GM23338 (cell line): ENCODE results near the gene PTPRE. TPM values are rescaled to one million over a fixed set of nuclear protein-coding genes. Genes with fewer than 3 reads are reported as not detected.

Experiments used
- ATAC-seq: fragments of 200-7000 bp; cut with Tn5 transposase; 3 replicates; pipeline ENCODE4 v1.9.1; 2020
- DNase-seq: peaks from one replicate; pipeline ENCODE4 v3.0.0-alpha.2; 2015; ENCODE audit warnings: low spot score
- H2AFZ ChIP-seq: fragments of 200-600 bp; sonication (generic); 2 replicates; pipeline ENCODE4 v1.8.0; 2016; ENCODE audit warnings: antibody characterized with exemption, mild to moderate bottlenecking, moderate library complexity
- H3F3A ChIP-seq: fragments of 200-600 bp; sonication (generic); replicated peaks from 2 replicates; pipeline ENCODE4 v1.8.0; 2017; ENCODE audit warnings: antibody characterized with exemption, mixed run types, low read depth
- H3K27ac ChIP-seq: fragments of 200-600 bp; sonication (generic); 2 replicates; pipeline ENCODE4 v1.6.1; 2016; ENCODE audit warnings: low read depth
- H3K27me3 ChIP-seq: fragments of 200-600 bp; sonication (generic); 2 replicates; pipeline ENCODE4 v1.8.0; 2016; ENCODE audit warnings: mild to moderate bottlenecking, mixed run types, moderate library complexity; ENCODE audit not compliant: insufficient read depth
- H3K36me3 ChIP-seq: fragments of 200-600 bp; sonication (generic); 2 replicates; pipeline ENCODE4 v1.8.0; 2016; ENCODE audit warnings: mild to moderate bottlenecking; ENCODE audit not compliant: insufficient read depth
- H3K4me1 ChIP-seq: fragments of 200-600 bp; sonication (generic); 2 replicates; pipeline ENCODE4 v1.8.0; 2016; ENCODE audit warnings: mild to moderate bottlenecking, moderate library complexity; ENCODE audit not compliant: insufficient read depth
- H3K4me2 ChIP-seq: fragments of 200-600 bp; sonication (generic); 2 replicates; pipeline ENCODE4 v1.7.1; 2017; ENCODE audit warnings: mixed run types
- H3K4me3 ChIP-seq: fragments of 200-600 bp; sonication (generic); 2 replicates; pipeline ENCODE4 v1.6.1; 2016; ENCODE audit warnings: mixed run types
- H3K79me2 ChIP-seq: fragments of 200-600 bp; sonication (generic); replicated peaks from 2 replicates; pipeline ENCODE4 v1.8.0; 2017; ENCODE audit warnings: mild to moderate bottlenecking; ENCODE audit not compliant: insufficient read depth
- H3K9me2 ChIP-seq: fragments of 200-600 bp; sonication (generic); 2 replicates; pipeline ENCODE4 v1.8.0; 2017; ENCODE audit not compliant: insufficient read depth
- H4K20me1 ChIP-seq: fragments of 200-600 bp; sonication (generic); replicated peaks from 2 replicates; pipeline ENCODE4 v1.8.0; 2017; ENCODE audit warnings: mild to moderate bottlenecking; ENCODE audit not compliant: insufficient read depth
- H3K27ac Mint-ChIP-seq: 2 replicates; pipeline ENCODE4 v1.8.0; 2020; ENCODE audit warnings: inconsistent platforms, mild to moderate bottlenecking, moderate library complexity, mixed read lengths
- H3K27me3 Mint-ChIP-seq: 3 replicates; pipeline ENCODE4 v1.8.0; 2022; ENCODE audit warnings: low read depth, mild to moderate bottlenecking, moderate library complexity, mixed read lengths, inconsistent platforms; ENCODE audit not compliant: insufficient read depth, poor library complexity
- H3K36me3 Mint-ChIP-seq: 3 replicates; pipeline ENCODE4 v1.8.0; 2021; ENCODE audit warnings: low read depth, mild to moderate bottlenecking, inconsistent platforms, moderate library complexity, mixed read lengths
- H3K4me1 Mint-ChIP-seq: 3 replicates; pipeline ENCODE4 v1.8.0; 2020; ENCODE audit warnings: mild to moderate bottlenecking, inconsistent platforms, mixed read lengths
- H3K4me3 Mint-ChIP-seq: 3 replicates; pipeline ENCODE4 v1.8.0; 2021; ENCODE audit warnings: moderate library complexity, mild to moderate bottlenecking, inconsistent platforms, mixed read lengths
- H3K9me3 Mint-ChIP-seq: 3 replicates; pipeline ENCODE4 v1.8.0; 2020; ENCODE audit warnings: moderate library complexity, mild to moderate bottlenecking, inconsistent platforms, mixed read lengths
- CTCF ChIP-seq, 2 experiments: fragments of 200-600 bp in 1 of 2; sonication (generic) in 1 of 2; conservative IDR thresholded peaks; 2 replicates each; pipeline versions ENCODE4 v1.5.1 to v1.6.1; 2016 to 2017; ENCODE audit warnings: antibody characterized with exemption in 2 of 2, low read depth in 2 of 2, mild to moderate bottlenecking in 2 of 2, moderate library complexity in 1 of 2
- EZH2 ChIP-seq: fragments of 200-600 bp; sonication (generic); IDR thresholded peaks from one replicate; pipeline ENCODE4 v1.8.0; 2017; ENCODE audit warnings: antibody characterized with exemption, mild to moderate bottlenecking, low read depth; ENCODE audit not compliant: unreplicated experiment
- JUNB ChIP-seq: IDR thresholded peaks from one replicate; pipeline ENCODE4 v1.6.1; 2016; ENCODE audit warnings: antibody characterized with exemption; ENCODE audit not compliant: unreplicated experiment
- POLR2AphosphoS5 ChIP-seq: IDR thresholded peaks from 2 replicates; pipeline ENCODE4 v1.6.1; 2016; ENCODE audit warnings: antibody characterized with exemption, low read depth
- STAT1 ChIP-seq: IDR thresholded peaks from one replicate; pipeline ENCODE4 v1.6.1; 2016; ENCODE audit warnings: antibody characterized with exemption; ENCODE audit not compliant: unreplicated experiment
- ZNF114 ChIP-seq: fragments of 250-450 bp; sonication (Bioruptor Pico); IDR thresholded peaks from 2 replicates; pipeline ENCODE4 v1.5.0; 2020; ENCODE audit warnings: mild to moderate bottlenecking, moderate library complexity
- polyA plus RNA-seq: library from polyadenylated mRNA; unstranded; fragments of >200 nt; fragmentation: Nextera tagmentation; extraction: Ambion mirVana; gene quantifications from 2 replicates; pipeline ENCODE4 v1.2.1, GENCODE V29; 2016
- total RNA-seq: library from RNA; depleted of rRNA; stranded (reverse); fragments of >200 nt; shearing (Covaris generic); gene quantifications from 2 replicates; pipeline ENCODE4 v1.2.3, GENCODE V29; 2014
- TF ChIP-seq, protein P1 (sequence below): fragments of 250-450 bp; sonication (Bioruptor Pico); IDR thresholded peaks from 2 replicates; pipeline ENCODE4 v1.5.0; 2020; ENCODE audit warnings: mild to moderate bottlenecking, moderate library complexity

PTPRE gene
- total and polyA plus RNA-seq, 2 experiments from 2014 or later, result 0.34 to 0.42 TPM

GRCh38 chr10:128018691-128019090 lies 111.8 kb downstream of the PTPRE start (continued):
- TF ChIP-seq, protein P1, sequence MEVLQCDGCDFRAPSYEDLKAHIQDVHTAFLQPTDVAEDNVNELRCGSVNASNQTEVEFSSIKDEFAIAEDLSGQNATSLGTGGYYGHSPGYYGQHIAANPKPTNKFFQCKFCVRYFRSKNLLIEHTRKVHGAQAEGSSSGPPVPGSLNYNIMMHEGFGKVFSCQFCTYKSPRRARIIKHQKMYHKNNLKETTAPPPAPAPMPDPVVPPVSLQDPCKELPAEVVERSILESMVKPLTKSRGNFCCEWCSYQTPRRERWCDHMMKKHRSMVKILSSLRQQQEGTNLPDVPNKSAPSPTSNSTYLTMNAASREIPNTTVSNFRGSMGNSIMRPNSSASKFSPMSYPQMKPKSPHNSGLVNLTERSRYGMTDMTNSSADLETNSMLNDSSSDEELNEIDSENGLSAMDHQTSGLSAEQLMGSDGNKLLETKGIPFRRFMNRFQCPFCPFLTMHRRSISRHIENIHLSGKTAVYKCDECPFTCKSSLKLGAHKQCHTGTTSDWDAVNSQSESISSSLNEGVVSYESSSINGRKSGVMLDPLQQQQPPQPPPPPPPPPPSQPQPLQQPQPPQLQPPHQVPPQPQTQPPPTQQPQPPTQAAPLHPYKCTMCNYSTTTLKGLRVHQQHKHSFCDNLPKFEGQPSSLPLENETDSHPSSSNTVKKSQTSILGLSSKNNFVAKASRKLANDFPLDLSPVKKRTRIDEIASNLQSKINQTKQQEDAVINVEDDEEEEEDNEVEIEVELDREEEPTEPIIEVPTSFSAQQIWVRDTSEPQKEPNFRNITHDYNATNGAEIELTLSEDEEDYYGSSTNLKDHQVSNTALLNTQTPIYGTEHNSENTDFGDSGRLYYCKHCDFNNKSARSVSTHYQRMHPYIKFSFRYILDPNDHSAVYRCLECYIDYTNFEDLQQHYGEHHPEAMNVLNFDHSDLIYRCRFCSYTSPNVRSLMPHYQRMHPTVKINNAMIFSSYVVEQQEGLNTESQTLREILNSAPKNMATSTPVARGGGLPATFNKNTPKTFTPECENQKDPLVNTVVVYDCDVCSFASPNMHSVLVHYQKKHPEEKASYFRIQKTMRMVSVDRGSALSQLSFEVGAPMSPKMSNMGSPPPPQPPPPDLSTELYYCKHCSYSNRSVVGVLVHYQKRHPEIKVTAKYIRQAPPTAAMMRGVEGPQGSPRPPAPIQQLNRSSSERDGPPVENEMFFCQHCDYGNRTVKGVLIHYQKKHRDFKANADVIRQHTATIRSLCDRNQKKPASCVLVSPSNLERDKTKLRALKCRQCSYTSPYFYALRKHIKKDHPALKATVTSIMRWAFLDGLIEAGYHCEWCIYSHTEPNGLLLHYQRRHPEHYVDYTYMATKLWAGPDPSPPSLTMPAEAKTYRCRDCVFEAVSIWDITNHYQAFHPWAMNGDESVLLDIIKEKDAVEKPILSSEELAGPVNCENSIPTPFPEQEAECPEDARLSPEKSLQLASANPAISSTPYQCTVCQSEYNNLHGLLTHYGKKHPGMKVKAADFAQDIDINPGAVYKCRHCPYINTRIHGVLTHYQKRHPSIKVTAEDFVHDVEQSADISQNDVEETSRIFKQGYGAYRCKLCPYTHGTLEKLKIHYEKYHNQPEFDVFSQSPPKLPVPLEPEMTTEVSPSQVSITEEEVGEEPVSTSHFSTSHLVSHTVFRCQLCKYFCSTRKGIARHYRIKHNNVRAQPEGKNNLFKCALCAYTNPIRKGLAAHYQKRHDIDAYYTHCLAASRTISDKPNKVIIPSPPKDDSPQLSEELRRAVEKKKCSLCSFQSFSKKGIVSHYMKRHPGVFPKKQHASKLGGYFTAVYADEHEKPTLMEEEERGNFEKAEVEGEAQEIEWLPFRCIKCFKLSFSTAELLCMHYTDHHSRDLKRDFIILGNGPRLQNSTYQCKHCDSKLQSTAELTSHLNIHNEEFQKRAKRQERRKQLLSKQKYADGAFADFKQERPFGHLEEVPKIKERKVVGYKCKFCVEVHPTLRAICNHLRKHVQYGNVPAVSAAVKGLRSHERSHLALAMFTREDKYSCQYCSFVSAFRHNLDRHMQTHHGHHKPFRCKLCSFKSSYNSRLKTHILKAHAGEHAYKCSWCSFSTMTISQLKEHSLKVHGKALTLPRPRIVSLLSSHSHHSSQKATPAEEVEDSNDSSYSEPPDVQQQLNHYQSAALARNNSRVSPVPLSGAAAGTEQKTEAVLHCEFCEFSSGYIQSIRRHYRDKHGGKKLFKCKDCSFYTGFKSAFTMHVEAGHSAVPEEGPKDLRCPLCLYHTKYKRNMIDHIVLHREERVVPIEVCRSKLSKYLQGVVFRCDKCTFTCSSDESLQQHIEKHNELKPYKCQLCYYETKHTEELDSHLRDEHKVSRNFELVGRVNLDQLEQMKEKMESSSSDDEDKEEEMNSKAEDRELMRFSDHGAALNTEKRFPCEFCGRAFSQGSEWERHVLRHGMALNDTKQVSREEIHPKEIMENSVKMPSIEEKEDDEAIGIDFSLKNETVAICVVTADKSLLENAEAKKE (CRISPR knock-in tag), result no peak

DNA sequence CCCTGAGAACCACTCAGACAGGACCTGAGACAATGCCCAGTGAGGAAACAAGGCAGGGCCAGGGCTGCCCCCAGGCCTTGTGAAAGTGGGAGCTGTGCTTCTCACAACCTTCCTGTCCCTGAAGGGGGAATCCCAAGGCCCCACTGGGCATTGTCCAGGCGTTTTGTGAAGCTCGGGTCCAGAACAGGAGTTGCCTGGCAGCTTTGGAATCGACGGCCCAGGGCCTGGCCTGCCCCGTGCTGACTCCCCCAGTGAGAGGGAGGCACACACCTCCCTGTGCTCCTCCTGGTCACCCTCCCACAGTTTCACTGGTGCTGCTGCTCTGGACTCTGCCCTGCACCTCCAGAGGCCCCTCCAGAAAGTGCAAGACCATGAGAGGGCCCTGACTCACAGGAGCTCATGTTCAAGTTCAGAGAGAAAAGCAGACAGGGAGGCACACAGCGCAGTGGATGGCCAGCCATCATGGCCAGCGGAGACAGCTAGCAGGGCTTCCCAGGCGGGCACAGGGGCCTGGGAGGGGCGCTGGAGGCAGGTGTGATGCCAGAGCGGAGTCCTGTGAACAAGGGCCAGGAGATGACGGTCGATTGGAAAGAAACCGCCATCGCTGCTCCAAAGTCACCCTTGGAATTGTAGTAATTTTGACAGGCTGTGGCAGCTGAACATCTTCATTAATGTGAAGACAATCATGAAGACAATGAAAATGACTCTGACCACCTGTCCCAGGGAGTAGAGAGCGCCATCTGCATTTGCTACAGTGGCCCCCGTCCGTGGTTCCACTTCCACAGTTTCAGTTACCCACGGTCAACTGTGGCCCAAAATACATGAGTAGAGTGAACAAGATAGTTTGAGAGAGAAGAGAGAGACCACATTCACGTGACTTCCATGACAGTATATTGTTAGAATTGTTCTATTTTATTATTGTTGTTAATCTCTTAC lies 115.6 kb downstream of the PTPRE start:
- no peaks in the 10 kb centered on the region for H3K4me1 Mint-ChIP-seq
- no peak overlapping the region for H2AFZ ChIP-seq
- H3K27ac ChIP-seq, result no peak overlapping the region

More for the DNA sequence above, 115.6 kb downstream of the PTPRE start:
- Histone ChIP-seq H3K4me1 (no peaks in the 10 kb centered on the region), H3K4me2 (no peak overlapping the region), H3K36me3 (no peaks in the 10 kb centered on the region), H4K20me1 (no peaks in the 10 kb centered on the region), H3K79me2 (no peaks in the 10 kb centered on the region), H3F3A (no peaks in the 10 kb centered on the region), H3K27me3 (no peaks in the 10 kb centered on the region), H3K9me2 (no peaks in the 10 kb centered on the region), H3K4me3 (no peak overlapping the region)
- no peaks in the 10 kb centered on the region for H3K9me3 Mint-ChIP-seq
- H3K4me3 Mint-ChIP-seq, result no peak overlapping the region
- H3K36me3 Mint-ChIP-seq, result no peaks in the 10 kb centered on the region
- DNase-seq (no peak), ATAC-seq (no peak)
- no peak overlapping the region for H3K27ac Mint-ChIP-seq
- TF ChIP-seq STAT1 (no peak), CTCF (conservative IDR thresholded peaks at IDR 0.05; ENCODE audit: low read depth in 2 of 2) (no peak), JUNB (no peak), EZH2 (no peak), POLR2AphosphoS5 (no peak), ZNF114 (CRISPR knock-in tag) (no peak)
- H3K27me3 Mint-ChIP-seq, result peaks cover 5% of the 10 kb centered on the region
